ENCODE data around the gene PHYHD1. TPM values are rescaled to one million over a fixed set of nuclear protein-coding genes. Genes with fewer than 3 reads are reported as not detected.

Gene PHYHD1
- total RNA-seq, result 14.6 TPM

- DNase-seq (ENCODE audit: low spot score), result no peak
Observed at GRCh38 chr9:128920381-128921058, at the start of gene PHYHD1. Gene PHYHD1 (plus strand): TSS chr9:128920982. CDS start chr9:128922324, 1,342 bp downstream.

- no peak for DNase-seq (ENCODE audit: low spot score)
Observed at GRCh38 chr9:128877852-128878251, 42.9 kb upstream of the PHYHD1 start.

DNA sequence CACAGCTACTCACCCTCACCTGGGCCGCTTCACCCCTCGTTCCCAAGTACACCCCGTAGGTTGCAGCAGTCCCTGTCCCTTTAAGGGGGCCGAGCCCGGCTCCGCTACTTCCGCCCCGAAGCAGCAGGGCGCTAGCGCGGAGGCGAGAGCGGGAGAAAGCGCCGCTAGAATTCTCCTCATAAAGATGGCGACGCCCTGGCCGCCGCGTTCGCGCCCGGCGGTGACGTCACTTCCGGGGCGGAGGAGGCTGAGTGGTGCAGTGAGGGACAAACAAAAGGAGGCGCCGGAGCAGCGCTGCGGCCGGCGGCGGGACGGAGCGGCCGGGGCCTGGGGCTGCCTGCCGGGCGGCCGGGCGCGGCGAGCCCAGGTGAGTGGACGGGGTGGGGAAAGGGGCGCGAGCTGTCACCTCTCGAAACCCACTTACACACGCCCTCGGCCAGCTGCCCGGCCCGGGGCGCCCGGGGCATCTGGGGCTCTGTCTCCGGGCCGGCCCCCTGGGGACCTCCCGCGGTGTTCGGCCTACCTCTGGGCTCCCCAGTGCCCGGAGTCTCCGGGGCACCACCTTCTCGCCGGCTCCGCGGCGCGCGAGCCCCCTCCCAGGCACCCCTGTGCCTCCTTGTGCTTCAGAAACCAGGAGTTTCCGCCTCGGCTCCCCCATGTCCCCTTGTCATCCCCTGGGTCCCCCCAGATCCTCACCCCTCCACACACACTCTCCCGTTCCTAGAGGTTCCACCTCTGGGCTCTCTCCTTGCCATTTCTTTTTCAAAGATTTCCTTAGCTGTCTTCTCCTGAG is 38.7 kb upstream of the PHYHD1 start, which contains the start of the genes KYAT1 and LRRC8A:
Gene KYAT1 (minus strand): TSS at position 67 of the 793 bp plus-strand sequence. CDS start 36,545 bp downstream, outside the sequence.
Gene LRRC8A (plus strand): TSS at position 250 of the 793 bp plus-strand sequence. CDS start 25,032 bp downstream, outside the sequence.
- DNase-seq (ENCODE audit: low spot score), result peak; percentile 97

DNA sequence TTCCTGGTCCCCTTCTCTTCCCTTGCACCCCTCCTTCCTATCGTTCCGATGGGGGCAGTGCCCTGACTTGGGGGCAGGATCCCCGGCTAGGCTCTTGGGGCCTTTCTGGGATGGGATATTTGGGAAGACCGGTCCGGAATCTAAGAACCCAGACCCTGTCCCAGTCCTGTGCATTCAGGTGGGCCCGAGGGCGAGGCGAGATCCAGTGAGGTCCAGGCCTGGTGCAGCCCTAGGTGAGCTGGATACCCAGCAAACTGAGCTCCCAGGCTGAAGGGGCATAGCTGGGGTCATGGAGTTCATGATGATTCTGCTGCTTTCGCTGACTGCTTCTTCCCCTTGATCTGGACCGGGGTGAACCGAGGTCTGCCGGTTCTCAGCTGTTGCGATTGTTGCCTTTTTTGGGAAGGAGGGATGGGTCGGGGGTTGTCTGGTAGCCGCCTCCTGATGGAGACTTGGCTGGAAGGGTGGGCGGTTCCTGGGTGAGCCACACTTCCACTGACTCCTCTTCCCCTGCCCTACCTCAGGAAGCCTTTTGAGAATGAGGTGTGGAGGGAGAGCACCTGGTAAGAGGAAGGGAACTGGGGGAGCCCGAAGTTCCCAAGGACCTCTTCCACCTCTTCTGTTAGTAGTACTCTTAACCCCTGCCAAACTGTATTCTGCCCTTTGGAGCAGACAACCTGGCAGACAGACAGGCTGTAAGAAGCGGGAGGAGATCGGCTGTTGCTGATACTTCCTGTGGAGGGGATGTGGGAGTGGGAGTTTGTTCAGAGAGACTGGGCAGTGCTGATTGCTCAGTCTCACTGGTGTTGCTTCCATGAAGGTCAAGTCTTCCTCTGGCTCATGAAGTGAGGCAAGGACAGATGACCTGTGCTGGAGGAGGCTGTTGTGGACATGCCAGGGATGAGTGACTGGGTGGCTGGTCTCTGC is 37.8 kb upstream of the PHYHD1 start:
- DNase-seq (ENCODE audit: low spot score), result no peak

DNA sequence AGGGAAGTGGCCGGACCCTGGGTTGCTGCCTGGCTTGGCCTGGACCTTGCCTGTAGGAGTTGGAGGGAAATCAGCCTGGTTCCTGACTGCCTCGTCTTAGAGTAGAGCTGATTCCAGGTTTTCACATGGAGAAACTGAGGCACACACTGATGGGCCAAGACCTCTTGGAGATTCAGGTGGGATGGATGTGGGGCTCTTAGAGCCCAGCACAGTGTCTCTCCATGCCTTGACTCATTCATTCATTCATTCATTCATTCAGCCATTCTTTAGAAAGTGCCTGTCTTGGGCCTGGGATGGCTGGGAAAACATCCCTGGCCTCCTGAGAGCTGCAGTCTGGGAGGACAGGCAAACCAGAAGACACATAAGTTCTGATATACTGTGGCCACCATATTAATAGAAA is 36.6 kb upstream of the PHYHD1 start:
- no peak for DNase-seq (ENCODE audit: low spot score)

GRCh38 chr9:128885376-128885775 is 35.4 kb upstream of the PHYHD1 start:
- DNase-seq (ENCODE audit: low spot score), result no peak

DNA sequence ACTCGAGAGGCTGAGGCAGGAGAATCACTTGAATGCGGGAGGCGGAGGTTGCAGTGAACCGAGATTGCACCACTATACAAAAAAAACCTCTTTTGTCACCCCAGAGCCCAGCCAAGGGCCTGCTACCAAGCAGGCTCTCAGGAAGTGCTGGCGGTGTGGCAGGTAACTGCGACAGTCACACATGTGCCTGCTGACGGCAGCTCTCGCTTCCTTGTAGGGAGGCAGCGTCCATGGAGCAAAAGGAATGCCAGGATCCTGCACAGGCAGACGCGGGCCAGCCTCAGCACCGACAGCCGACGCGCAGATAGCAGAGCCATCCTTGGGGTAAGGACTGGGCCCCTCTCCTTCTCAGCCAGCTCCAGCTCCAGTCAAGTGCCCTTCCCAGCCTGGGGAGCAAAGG is 35.0 kb upstream of the PHYHD1 start:
- DNase-seq (ENCODE audit: low spot score), result no peak

GRCh38 chr9:128886211-128886891 is 34.4 kb upstream of the PHYHD1 start:
- no peak for DNase-seq (ENCODE audit: low spot score)

GRCh38 chr9:128887049-128887448 is 33.7 kb upstream of the PHYHD1 start:
- no peak for DNase-seq (ENCODE audit: low spot score)

- no peak for DNase-seq (ENCODE audit: low spot score)
Observed at GRCh38 chr9:128887914-128888350, 32.9 kb upstream of the PHYHD1 start.

DNA sequence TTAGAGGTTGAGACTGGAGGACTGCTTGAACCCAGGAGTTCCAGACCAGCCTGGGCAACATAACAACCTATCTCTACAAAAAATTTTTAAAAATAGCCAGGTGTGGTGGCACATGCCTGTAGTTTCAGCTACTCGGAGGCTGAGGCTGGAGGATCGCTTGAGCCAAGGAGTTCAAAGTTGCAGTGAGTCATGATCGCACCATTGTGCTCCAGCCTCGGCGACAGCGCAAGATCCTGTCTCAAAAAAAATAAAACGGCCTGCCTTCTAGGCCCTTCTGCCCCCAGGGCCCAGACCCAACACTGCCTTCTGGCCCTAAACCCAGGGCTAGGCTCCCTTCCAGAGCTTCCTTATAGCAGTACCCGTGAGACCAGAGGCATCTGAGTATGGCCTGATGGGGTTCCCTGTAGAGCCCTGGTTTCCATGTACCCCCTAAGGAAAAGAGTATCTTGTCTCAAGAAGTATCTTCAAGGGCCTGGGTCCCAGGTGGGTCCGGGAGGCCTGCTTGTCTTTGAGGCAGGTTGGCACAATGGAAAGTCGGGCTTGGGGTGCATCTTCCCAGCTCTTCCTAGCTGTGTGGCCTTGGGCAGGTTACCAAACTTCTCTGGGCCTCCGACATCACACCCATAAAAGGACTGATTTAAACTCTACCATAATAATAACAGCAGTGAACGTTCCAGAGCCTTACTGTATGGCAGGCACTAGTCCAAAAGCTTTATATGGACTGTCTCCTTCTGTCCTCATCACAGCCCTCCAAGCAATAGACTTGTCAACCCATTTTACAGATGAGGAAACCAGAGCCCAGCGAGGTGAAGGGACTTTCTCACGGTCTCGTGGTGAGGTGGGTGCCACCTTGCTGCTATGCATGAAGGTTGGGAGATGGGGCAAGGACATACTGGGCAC is 29.2 kb upstream of the PHYHD1 start:
- no peak for DNase-seq (ENCODE audit: low spot score)

GRCh38 chr9:128892221-128892921 is 28.4 kb upstream of the PHYHD1 start:
- peak; percentile 82 for DNase-seq (ENCODE audit: low spot score)

- no peak for DNase-seq (ENCODE audit: low spot score)
Observed at GRCh38 chr9:128893354-128893753, 27.4 kb upstream of the PHYHD1 start.

DNA sequence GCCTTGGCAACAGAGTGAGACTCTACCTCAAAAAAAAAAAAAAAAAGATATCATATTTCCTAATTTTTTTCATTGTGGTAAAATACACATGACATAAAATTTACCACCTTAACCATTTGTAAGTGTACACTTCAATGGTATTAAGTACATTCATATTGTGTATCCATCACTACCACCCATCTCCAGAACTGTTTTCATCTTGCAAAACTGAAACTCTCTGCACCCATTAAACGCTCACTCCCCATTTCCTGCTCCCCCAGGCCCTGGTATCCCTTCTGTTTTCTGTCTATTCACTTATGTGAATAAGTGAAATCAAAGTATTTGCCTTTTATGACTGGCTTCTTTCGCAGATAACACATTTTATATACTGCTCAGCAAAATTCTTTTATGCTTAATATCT is 26.0 kb upstream of the PHYHD1 start:
- no peak for DNase-seq (ENCODE audit: low spot score)

DNA sequence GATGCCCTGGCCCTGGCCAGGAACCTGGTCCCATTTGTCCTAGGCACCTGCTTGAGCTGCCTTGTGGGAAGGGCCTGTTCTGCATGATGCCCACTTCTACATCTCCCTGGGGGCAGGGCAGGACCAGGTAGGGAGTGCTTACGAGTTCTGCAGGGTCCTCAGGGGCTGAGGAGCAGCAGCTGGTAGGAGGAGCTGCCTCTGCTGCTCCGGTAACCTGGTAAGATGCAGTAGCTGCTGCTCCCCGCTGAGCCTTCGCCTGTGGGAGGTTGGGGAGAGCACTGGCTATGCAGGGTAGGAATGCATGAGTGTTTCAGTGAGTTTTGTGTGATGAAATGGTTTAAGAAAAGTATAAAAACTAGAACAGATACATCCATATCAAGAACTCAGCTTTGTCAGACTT is 25.2 kb upstream of the PHYHD1 start:
- DNase-seq (ENCODE audit: low spot score), result no peak

GRCh38 chr9:128898382-128898781 is 22.4 kb upstream of the PHYHD1 start:
- DNase-seq (ENCODE audit: low spot score), result no peak

DNA sequence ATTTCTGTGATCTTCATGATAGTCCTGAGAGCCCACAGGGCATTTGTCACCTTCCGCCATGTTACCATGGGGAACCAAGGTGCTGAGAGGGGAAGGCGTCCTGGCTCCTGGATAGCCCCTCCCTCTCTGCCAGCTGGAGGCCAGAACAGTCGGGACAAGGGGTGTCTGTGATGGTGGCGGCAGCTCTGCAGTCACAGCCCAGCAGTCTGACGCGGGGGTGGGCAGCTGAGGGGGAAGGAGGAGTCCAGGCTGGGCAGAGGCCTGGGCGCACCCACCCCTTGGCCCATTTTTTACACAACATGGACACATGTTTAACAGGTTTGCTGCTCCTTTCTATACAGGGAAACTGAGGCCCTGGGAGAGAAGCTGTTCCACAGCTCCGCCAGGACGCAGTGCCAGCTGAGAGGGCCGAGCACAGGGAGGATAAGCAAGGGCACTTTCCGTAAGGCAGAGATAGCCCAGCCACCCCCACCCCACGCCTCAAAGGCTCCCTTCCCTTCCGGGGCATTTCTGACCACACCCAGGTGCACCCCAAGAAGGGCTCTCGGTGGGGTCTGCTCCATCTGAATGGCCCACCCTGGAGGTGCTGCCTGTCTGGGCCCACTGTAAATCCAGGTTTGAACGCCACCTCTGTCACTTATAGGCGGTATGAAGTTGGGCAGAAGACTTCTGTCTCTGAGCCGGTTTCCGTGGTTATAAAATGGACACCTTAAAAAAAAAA is 21.8 kb upstream of the PHYHD1 start:
- no peak for DNase-seq (ENCODE audit: low spot score)

- no peak for DNase-seq (ENCODE audit: low spot score)
Observed at GRCh38 chr9:128899566-128900322, 21.0 kb upstream of the PHYHD1 start.

All from mucosa of gallbladder (tissue), 1 donor.